AG04449 (cell line): ENCODE data around the gene OGDH.
A peak's percentile ranks its signal among the peaks of the same experiment; 100 is the strongest.

Source experiments
- CTCF ChIA-PET: fragments of 350-600 bp; formaldehyde crosslinking; extraction: SDS; loops from one replicate; lab custom pipeline; 2021; ENCODE audit warnings: antibody characterized with exemption; lab: Yijun Ruan, JAX
- POLR2A ChIA-PET: fragments of 400-600, 350-600 bp; formaldehyde crosslinking; extraction: SDS; loops from one replicate; lab custom pipeline; 2020; ENCODE audit warnings: antibody characterized with exemption, inconsistent platforms; lab: Yijun Ruan, JAX
- DNase-seq: peaks from one replicate; pipeline ENCODE4 v3.0.0-alpha.2; 2010; ENCODE audit warnings: low read depth, low spot score
- H3K4me3 ChIP-seq: 2 replicates; pipeline ENCODE4 v1.5.1; 2011; ENCODE audit warnings: low read depth, mild to moderate bottlenecking, control low read depth, low read length
- CTCF ChIP-seq: IDR thresholded peaks from one replicate; pipeline ENCODE4 v1.5.1; 2011; ENCODE audit warnings: mild to moderate bottlenecking, moderate library complexity, low read length, control low read depth, inconsistent platforms; ENCODE audit not compliant: insufficient read depth; ENCODE audit errors: missing control alignments

Gene OGDH

DNA sequence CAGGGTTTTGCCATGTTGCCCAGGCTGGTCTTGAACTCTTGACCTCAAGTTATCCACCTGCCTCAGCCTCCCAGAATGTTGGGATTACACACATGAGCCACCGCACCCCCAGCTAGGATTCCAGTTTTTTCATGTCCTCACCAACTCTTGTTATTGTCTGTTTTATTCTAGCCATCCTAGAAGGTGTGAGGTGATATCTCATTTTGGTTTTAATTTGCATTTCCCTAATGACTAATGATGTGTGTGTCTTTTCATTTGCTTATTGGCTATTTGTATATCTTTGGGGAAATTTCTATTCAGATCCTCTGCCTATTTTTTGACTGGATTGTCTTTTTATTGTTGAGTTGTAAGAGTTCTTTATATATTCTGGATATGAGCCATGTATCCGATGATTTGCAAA lies 83.0 kb downstream of the OGDH start:
- DNase-seq, result no peak
- POLR2A ChIA-PET, result no interaction called here
- H3K4me3 ChIP-seq, result no peak overlapping the region
- CTCF ChIA-PET, result no interaction called here
- no peak for TF ChIP-seq CTCF

- CTCF ChIA-PET, result interaction anchor here (0.9 kb wide), 1 partner anchor 10 kb away, joined by 3 read pairs; no protein-coding TSS in a partner anchor
- no peak for TF ChIP-seq CTCF
- peak; percentile 68 for DNase-seq
- POLR2A ChIA-PET, result interaction anchor here (0.9 kb wide), 1 partner anchor 120 kb away, joined by 3 read pairs; the partner anchor contains the start of gene DDX56
- H3K4me3 ChIP-seq, result no peak overlapping the region
These were observed 87.3 kb downstream of the OGDH start for GRCh38 chr7:44693641-44694313.

DNA sequence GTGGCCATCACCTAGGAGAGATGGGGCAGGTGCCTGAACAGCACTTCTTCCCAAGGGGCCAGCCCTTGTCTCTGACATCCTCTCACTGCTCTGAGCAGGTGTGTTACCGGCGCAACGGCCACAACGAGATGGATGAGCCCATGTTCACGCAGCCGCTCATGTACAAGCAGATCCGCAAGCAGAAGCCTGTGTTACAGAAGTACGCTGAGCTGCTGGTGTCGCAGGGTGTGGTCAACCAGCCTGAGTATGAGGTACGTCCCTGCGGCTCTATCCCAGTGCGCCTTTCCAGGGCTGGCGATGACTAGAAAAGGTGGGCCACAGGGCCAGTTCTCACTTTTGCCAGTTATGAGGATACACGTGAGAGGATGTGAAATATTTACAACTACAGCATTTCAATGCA lies 87.9 kb downstream of the OGDH start:
- DNase-seq, result no peak
- no peak for TF ChIP-seq CTCF
- ChIA-PET CTCF (interaction anchor here (0.9 kb wide), 1 partner anchor 9 kb away, joined by 3 read pairs; no protein-coding TSS in a partner anchor), POLR2A (interaction anchor here (0.9 kb wide), 1 partner anchor 120 kb away, joined by 3 read pairs; the partner anchor contains the start of gene DDX56)
- H3K4me3 ChIP-seq, result no peak overlapping the region

DNA sequence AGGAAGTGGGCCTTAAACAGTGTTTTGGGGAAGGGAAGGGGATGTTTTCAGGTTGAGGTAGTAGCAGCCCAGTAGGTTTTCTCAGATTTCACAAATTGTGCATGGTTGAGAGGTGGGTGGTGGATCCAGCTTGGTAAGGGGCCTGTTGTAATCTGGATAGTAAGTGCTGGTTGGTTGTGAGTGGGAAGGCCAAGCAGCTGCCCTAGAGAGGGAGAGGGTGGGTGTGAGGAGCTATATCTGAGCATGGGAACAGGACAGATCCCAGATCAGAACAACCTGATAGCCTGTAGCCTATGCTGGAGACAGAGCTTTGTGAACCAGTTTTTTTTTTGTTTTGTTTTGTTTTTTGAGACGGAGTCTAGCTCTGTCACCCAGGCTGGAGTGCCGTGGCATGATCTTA lies 88.3 kb downstream of the OGDH start:
- H3K4me3 ChIP-seq, result no peak overlapping the region
- no peak for DNase-seq
- POLR2A ChIA-PET, result no interaction called here
- no peak for TF ChIP-seq CTCF
- CTCF ChIA-PET, result interaction anchor here (0.9 kb wide), 1 partner anchor 9 kb away, joined by 3 read pairs; no protein-coding TSS in a partner anchor

DNA sequence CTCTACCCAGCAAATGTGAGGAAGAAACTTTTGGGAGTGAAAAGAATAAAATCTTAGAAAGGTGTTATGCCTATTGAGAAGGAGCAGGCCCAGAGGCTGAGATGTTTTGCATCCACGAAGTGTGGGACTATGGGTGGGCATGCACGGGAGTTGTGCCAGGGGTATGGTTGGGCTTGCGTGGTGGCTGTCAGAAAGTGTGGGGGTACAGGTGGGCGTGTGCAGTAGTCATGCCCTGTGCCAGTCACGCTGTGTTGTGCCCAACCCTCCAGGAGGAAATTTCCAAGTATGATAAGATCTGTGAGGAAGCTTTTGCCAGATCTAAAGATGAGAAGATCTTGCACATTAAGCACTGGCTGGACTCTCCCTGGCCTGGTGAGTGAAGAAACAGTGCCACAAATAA lies 89.3 kb downstream of the OGDH start:
- no peak for DNase-seq
- ChIA-PET POLR2A (no interaction called here), CTCF (no interaction called here)
- H3K4me3 ChIP-seq, result no peak overlapping the region
- no peak for TF ChIP-seq CTCF

- H3K4me3 ChIP-seq, result no peak overlapping the region
- ChIA-PET POLR2A (no interaction called here), CTCF (no interaction called here)
- TF ChIP-seq CTCF, result no peak
- no peak for DNase-seq
These were observed 90.3 kb downstream of the OGDH start for GRCh38 chr7:44696728-44697127.
